Measurements from ENCODE around the gene IRX1.

Gene IRX1

DNA sequence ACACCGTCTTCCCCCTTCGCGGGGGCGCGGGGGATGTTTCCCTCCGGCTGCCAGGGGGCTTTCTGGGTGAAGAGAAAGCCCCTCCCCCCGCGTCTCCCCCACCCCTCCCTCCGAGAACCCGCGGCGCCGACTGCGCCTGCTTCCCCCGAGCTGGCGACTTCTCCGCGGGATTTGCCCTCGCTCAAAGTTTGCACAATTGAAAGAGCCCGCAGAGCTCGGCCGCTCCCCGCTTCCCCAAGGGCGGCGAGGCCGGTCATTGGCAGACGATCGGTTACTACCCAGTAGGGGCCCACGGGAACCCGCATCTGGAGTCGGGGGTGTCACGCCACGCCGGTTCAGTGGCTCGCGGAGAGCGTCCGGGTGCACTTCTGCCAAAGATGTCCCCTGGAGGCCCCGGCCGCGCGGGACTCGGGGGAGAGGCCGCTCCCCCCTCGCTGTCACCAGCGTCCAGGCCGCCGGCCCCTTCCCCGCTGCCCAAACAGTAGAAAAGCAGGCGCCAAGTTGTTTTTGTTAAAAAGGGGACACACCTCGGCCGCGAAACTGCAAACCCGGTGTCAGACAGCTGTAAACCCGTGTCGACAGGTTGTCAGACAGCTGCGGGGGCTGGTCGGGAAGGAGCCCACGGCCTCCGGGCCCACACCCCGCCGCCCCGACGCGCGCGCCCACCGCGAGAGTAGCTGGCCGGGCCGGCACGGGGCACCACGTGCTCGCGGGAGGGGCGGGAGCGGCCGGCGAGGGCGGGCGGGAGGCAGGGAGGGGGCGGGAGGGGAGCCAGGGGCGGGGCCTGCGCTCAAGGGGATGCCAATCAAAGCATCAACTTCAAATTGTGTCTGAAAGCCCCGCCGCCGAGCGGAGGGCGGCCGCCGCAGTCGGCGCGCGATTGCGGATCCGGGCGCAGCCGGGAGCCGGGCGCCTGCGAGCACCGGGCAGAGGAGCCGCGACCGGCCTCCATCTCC, at the start of gene IRX1:
Gene IRX1 (plus strand): TSS at position 827 of the 956 bp plus-strand sequence. CDS start 274 bp downstream, outside the sequence.
- DNase-seq: no peak

GRCh38 chr5:3546028-3546427, 49.6 kb upstream of the IRX1 start:
- DNase-seq: no peak

- DNase-seq: no peak
These were observed 31.5 kb upstream of the IRX1 start for GRCh38 chr5:3564116-3564515.

- DNase-seq: no peak
These were observed 30.7 kb upstream of the IRX1 start for GRCh38 chr5:3564827-3565518.

GRCh38 chr5:3584724-3585531, 10.7 kb upstream of the IRX1 start:
- no peak for DNase-seq

DNA sequence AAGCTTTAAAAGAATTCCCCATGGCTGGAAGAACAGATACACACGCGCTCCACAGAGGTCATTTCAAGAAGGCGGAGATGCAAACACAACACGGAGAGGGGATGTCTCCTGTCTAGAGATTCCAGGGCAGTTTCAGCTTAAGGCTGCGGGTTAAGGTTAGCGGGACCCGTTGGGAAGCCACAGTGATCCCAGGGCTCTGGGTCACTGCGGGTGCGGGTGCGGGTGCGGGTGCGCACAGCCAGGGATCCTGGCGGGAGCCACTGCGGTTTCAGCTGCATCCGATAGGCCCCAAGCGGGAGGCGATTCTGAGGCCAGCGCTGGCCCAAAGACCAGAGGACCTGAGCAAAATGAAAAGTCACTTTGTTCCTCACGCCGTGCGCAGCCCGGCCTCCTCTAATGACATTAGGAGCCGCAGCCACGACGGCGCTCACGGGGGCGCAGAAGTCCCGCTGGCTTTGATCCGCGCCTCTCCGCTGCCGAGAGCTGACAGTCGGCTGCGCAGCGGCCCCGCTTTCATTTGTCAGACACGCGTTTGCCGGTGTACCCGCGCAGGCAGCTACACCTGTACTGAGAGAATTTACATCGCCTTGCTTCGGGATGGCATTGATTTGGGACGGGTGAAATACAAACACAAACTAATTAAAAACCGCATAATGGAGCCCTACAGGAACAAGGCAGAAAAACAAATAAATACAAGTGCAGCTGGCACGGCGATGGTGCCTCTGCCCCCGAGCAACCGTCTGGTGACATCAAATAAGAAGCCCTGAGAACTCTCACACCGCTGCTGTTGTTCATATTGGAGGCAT, 5.3 kb upstream of the IRX1 start:
- no peak for DNase-seq

DNA sequence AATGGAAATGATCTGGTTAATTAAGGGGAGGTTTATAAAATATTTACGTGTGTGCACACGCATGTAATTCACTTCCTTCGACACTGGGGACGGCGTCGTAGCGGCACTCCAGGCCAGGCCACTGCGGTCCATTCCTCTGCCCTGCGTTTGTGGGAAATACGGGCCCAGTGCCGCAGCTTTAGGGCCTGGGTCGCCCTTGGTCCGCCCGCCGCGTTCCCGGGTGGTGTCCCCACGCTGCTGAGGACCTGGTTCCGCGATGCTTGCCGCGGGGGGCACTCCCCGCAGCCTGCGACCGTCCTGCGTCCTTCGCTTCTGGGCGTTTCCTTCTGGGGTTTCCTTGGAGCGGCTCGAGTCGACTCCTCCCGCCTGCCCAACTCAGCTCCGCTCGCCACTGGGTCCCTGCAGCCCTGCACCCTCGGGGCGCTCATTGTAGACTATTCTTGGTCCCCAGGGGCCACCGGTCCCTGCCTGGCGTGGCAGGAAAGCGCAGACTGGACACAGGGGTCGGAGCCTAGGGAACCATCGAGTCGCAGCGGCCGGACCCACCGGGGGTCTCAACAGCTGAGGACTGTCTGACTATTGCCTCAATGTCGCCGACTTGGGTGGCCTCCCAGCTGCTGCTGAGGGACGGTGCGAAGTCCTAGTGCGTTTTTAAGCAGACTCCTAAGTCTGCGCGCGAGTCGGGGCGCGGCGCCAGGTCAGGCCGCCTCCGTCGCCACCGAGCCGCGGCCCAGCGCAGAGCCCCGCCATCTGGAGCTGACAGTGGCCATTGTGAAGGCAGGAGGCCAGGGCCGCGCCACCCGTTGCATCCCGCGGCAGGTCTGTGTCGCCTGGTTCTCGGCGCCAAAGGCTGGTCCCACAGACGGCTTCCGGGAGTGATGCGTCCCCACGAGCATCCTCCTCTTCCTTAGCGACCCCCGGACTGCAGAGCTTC, 4.4 kb upstream of the IRX1 start:
- no peak for DNase-seq

- DNase-seq: no peak
These were observed 3.3 kb upstream of the IRX1 start for GRCh38 chr5:3592298-3592697.

DNA sequence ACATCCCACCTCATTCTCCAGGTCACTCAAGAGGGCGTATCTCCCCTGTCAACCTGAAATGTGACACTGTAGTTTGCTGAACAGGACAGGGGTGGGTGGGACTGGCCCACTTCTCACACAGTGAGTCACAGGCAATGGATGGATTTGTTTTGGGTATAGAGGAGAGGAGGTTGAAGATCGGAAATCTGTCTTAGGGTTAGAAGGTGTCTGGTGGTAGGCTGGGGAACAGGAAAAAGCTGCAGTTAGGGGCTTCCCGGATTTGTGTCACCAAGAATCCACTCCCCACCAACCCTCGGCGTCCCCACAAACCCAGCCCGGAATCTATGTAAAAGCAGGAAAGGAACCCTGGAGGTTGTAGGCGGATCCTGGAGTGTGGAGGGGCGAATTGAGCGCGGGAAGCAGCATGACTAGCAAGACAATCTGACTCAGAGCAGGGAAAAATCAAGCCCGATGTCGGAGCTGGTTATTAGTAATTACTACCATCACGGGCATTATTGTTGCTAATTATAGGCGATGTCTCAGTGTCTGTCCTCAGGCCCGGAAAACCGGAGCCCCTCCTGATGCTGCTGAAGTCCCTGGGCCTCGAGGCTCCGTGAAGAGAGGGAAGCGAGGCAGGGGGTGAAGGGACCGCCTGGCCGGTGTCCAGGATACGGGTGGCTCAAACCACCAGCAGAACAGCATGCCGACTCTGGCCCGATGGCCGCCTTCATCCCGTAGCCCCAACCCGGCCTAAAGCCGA, 1.7 kb upstream of the IRX1 start:
- no peak for DNase-seq

GRCh38 chr5:3594510-3595005, 1.1 kb upstream of the IRX1 start:
- DNase-seq: no peak

DNA sequence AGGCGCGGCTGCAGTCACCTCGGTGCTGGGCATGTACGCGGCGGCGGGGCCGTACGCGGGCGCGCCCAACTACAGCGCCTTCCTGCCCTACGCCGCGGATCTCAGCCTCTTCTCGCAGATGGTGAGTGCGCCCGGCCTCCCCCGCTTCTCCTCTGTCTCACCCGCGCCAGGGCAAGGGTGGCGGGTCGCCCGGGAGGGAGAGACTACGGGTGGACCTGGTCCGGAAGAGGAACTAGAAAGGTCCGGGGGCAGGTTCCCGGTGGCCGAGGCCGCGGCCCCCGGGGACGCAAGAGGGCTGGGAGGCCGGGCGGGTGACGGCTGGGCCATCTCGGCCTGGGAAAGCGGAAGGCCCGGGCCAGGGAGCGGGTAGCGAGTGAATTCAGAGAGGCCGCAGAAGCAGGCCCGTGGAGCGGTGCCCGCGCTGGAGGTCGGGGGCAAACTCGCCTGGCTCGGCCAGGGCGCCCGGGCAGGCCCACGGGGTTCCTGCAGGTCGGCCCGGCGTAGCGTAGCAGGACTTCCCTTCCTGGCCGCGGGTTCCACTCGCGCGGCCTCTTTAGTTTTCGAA, 711 bp downstream of the IRX1 start:
- no peak for DNase-seq

DNA sequence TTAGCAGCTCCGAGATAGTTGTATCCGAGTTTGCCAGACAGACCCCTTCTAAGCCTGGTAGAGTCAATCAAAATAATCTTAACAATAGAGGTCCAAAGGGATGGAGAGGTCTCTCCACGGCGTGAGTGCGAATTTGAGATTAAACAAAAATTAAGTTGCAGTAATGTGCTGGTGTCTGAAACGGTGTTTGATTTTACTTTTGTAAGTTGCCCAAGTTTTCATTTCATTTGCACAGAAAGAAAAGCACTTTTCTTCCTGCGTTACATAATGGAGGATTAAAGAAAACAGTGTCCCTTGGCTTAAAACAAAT, 1.2 kb downstream of the IRX1 start:
- DNase-seq: no peak

DNA sequence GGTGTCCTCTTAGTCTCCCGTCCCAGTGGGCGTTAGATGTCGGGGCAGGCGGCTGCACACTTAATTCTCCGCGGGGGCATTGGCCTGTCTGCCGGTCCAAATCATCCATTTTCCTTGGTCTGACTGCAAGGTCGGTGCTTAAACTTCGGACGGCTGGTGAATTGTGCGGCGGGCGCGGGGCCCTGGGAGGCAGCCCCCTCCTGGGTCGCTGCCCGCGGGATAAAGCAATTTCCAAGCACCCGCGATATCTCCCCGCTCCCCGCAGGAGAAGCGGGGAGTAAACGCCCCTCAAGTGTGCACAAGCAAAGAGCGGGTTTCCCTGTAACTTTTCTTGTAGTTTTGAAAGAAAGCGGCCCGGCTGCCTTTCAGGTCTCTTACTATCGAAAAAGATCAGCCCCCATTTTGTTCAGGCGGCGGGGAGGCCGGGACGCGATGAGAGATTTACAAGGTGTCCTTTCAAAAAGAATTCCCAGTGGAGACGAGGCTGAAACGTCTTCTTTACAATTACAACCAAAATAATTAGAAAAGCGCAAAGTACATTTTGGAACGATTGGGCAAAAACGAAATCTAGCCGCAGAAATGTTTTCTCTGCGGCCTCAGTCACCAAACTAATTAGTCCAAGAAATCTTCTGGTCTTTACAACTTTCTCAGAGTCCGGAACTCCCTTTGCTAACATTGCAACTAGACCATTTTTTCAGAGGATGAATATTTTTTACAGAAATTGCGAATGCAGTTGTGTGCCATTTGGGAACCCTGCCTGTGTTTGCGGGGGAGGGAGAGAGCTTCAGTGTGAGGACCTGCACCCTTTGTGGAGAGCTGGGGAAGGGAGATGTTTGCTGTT, 1.8 kb downstream of the IRX1 start:
- DNase-seq: no peak

- no peak for DNase-seq
These were observed 2.6 kb downstream of the IRX1 start for GRCh38 chr5:3598207-3598606.

DNA sequence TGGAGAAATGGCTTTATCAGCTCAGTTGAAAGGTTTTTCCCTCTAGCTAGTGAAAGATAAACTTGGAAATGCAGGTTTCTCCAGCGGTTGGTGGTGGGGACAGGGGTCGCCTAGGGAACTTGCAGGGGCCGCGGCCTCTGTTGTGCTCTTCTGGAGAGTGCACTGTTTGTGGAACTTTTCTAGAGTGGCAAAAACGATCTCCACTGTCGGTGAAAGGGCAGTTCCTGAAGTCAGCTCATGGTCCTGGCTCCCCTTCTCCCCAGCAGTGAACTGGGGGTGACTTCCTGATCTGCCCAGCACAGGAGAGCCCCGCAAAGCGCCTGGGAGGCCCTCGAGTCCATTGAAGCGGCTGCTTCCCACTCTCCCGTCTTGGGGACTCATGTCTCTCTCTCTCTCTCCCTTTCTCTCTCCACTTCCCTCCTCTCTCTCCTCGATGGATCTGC, 3.2 kb downstream of the IRX1 start:
- no peak for DNase-seq

DNA sequence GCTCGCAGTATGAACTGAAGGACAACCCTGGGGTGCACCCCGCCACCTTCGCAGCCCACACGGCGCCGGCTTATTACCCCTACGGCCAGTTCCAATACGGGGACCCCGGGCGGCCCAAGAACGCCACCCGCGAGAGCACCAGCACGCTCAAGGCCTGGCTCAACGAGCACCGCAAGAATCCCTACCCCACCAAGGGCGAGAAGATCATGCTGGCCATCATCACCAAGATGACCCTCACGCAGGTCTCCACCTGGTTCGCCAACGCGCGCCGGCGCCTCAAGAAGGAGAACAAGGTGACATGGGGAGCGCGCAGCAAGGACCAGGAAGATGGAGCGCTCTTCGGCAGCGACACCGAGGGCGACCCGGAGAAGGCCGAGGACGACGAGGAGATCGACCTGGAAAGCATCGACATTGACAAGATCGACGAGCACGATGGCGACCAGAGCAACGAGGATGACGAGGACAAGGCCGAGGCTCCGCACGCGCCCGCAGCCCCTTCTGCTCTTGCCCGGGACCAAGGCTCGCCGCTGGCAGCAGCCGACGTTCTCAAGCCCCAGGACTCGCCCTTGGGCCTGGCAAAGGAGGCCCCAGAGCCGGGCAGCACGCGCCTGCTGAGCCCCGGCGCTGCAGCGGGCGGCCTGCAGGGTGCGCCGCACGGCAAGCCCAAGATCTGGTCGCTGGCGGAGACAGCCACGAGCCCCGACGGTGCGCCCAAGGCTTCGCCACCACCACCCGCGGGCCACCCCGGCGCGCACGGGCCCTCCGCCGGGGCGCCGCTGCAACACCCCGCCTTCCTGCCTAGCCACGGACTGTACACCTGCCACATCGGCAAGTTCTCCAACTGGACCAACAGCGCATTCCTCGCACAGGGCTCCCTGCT, 3.8 kb downstream of the IRX1 start:
- DNase-seq: no peak

GRCh38 chr5:3600106-3601060, 4.8 kb downstream of the IRX1 start:
- no peak for DNase-seq
